ENCODE measurements around the gene XKR8. TPM values are rescaled to one million over a fixed set of nuclear protein-coding genes. Genes with fewer than 3 reads are reported as not detected.

The XKR8 gene
- 4.6 and 6.9 TPM in 2 replicates for polyA plus RNA-seq

GRCh38 chr1:27959792-27960603 is at the start of gene XKR8:
Gene XKR8, plus strand, starts transcription at chr1:27959973. Its CDS starts 97 bp downstream, at chr1:27960070.

GRCh38 chr1:27934818-27935549 is 24.8 kb upstream of the XKR8 start, which contains the start of gene SMPDL3B:
Gene SMPDL3B, plus strand, starts transcription at chr1:27935000. Its CDS starts 184 bp downstream, at chr1:27935184.

Other genes with a start within 250 kb of the XKR8 start
- gene FAM76A, start 234.0 kb upstream of the XKR8 start, polyA plus RNA-seq, result 11.3 and 13.3 TPM in 2 replicates
- gene STX12, start 186.8 kb upstream of the XKR8 start, polyA plus RNA-seq, result 88.1 and 91.1 TPM in 2 replicates
- gene PPP1R8, start 129.2 kb upstream of the XKR8 start, polyA plus RNA-seq, result 33.9 and 40.5 TPM in 2 replicates
- 0.43 and 0.78 TPM in 2 replicates for gene THEMIS2, start 87.4 kb upstream of the XKR8 start, polyA plus RNA-seq
- gene RPA2, start 45.4 kb upstream of the XKR8 start, polyA plus RNA-seq, result 131 and 161 TPM in 2 replicates
- gene SMPDL3B, start 25.0 kb upstream of the XKR8 start, polyA plus RNA-seq, result 113 and 152 TPM in 2 replicates
- 14.8 and 15.8 TPM in 2 replicates for gene EYA3, start 128.6 kb downstream of the XKR8 start, polyA plus RNA-seq
- gene PTAFR, start 216.7 kb downstream of the XKR8 start, polyA plus RNA-seq, result not detected in 2 replicates